ENCODE results near the gene CD14. TPM values are rescaled to one million over a fixed set of nuclear protein-coding genes. Genes with fewer than 3 reads are reported as not detected.
"Not testable (repeated sequence)": the region's sequence is repeated elsewhere in the genome, so short reads cannot be mapped to it uniquely, and the experiment has no call there.

Gene CD14
- total RNA-seq, 4 donors from 2014 or later: 7.6 to 58.1 (median 30.9) TPM

DNA sequence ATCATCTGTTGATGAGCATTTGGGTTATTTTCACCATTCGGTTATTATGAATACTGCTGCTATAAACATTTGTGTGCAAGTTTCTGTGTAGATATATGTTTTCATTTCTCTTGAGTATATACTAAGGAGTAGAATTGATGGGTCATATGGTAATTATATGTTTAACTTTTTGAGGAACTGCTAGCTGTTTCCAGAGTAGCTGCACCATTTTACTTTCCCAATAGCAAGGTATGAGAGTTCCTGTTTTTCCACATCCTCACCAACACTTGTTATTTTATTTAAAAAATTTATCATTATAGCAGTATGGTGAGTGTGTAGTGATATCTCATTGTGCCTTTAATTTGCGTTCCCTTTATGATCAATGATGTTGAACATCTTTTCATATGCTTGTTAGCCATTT, 29.2 kb downstream of the CD14 start:
- Histone ChIP-seq H3K27me3 (no peaks in the 10 kb centered on the region), H3K9me3 (no peaks in the 10 kb centered on the region), H3K27ac (peak overlapping the region in 1 of 4 donors; percentile 7), H3K4me1 (peaks cover 0 to 3% (median 0%) of the 10 kb centered on the region in 3 donors), H3K4me3 (no peak overlapping the region), H3K36me3 (no peaks in the 10 kb centered on the region)
- no peak for DNase-seq
- 80 to 89% methylated on average over 2 of the region's 2 CpGs for WGBS, 2 donors
- intact Hi-C loops (cut with DNase I): no loop called here
- TF ChIP-seq POLR2A (IDR thresholded peaks at IDR 0.05): no peak
- TF ChIP-seq, protein P1, sequence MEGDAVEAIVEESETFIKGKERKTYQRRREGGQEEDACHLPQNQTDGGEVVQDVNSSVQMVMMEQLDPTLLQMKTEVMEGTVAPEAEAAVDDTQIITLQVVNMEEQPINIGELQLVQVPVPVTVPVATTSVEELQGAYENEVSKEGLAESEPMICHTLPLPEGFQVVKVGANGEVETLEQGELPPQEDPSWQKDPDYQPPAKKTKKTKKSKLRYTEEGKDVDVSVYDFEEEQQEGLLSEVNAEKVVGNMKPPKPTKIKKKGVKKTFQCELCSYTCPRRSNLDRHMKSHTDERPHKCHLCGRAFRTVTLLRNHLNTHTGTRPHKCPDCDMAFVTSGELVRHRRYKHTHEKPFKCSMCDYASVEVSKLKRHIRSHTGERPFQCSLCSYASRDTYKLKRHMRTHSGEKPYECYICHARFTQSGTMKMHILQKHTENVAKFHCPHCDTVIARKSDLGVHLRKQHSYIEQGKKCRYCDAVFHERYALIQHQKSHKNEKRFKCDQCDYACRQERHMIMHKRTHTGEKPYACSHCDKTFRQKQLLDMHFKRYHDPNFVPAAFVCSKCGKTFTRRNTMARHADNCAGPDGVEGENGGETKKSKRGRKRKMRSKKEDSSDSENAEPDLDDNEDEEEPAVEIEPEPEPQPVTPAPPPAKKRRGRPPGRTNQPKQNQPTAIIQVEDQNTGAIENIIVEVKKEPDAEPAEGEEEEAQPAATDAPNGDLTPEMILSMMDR (IDR thresholded peaks at IDR 0.05): no peak

DNA sequence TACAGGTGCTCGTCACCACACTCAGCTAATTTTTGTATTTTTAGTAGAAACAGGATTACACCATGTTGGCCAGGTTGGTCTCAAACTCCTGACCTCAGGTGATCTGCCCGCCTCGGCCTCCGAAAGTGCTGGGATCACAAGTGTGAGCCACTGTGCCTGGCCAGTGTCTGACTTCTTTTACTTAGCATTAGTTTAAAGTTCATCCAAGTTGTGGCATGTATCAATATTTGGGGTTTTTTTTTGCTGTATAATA, 29.6 kb downstream of the CD14 start:
- 89 to 93% methylated on average over 4 of the region's 4 CpGs for WGBS, 2 donors
- peak overlapping the region in 1 of 4 donors; percentile 7 for H3K27ac ChIP-seq

DNA sequence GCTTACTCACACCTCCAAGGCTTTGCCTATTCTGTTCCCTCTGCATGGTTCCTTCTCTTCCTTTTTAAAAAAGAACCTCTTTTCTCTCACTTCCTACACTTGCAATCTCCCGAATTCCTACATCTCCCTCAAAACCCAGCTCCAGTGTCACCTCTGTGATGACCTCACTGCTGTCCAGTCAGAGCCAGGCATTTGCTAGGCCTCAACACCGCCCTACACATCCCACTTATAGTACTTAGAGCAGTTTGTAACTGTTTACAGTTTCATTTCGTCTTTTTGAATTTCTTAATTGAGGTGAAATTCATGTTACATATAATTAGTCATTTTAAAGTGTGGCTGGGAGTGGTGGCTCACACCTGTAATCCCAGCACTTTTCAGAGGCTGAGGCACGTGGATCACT, 30.8 kb downstream of the CD14 start:
- Histone ChIP-seq H3K4me1 (no peaks in the 10 kb centered on the region), H3K9me3 (no peaks in the 10 kb centered on the region), H3K27ac (peak overlapping the region; percentile 7 to 58 (median 35)), H3K36me3 (no peaks in the 10 kb centered on the region), H3K4me3 (no peak overlapping the region), H3K27me3 (no peaks in the 10 kb centered on the region)
- intact Hi-C loops (cut with DNase I): no loop called here
- WGBS, 2 donors: 69 to 70% methylated on average over 4 of the region's 4 CpGs
- no peak for DNase-seq
- no peak for TF ChIP-seq POLR2A (IDR thresholded peaks at IDR 0.05)
- TF ChIP-seq, protein P1 (IDR thresholded peaks at IDR 0.05): no peak

More for the DNA sequence above, 29.6 kb downstream of the CD14 start:
- H3K9me3 ChIP-seq; H3K36me3 ChIP-seq; H3K4me1 ChIP-seq; DNase-seq; H3K27me3 ChIP-seq; H3K4me3 ChIP-seq; intact Hi-C loops (cut with DNase I): not testable (repeated sequence)

DNA sequence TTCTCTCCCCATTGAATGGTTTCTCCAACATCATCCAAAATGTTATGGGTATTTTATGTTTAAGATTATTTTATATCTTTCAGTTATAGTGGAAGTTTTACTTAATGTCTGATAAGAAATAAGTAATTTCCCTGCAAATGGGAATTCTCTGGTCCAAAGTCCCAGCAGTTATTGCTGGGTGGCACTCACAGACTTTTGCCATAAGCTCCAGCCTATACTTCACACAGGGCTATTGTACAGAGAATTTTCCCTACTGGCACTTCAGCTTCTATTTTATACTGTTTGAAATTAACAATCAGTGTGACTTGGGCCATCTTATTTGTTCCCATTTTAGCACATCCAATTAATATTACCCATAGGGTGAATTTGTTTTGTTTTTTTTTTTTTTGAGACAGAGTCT, 32.9 kb downstream of the CD14 start:
- intact Hi-C loops (cut with DNase I): no loop called here

DNA sequence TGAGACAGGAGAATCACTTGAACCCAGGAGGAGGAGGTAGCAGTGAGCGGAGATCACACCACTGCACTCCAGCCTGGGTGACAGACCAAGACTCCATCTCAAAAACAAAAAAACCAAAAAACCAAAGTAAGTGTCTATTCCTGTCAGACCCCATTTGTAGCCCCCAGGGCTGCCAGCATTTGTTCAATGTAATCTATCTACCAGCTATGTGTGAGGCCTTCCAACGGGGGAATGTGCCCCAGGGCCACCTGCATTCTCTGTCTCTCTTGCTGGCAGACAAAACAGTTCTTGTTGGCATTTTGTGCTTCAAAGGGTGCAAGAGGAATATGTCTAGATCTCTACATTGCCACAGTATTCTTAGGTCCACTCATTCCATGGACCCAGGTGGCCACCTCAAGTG, 34.1 kb downstream of the CD14 start:
- Histone ChIP-seq H3K27me3 (no peaks in the 10 kb centered on the region), H3K9me3 (no peaks in the 10 kb centered on the region), H3K27ac (no peak overlapping the region), H3K36me3 (no peaks in the 10 kb centered on the region), H3K4me3 (no peak overlapping the region), H3K4me1 (peaks cover 0 to 14% (median 6%) of the 10 kb centered on the region in 3 donors)
- no peak for TF ChIP-seq POLR2A (IDR thresholded peaks at IDR 0.05)
- TF ChIP-seq, protein P1 (IDR thresholded peaks at IDR 0.05): no peak
- WGBS, 2 donors: 60% methylated on average over 2 of the region's 2 CpGs
- intact Hi-C loops (cut with DNase I): no loop called here
- no peak for DNase-seq

More for the DNA sequence above, 32.9 kb downstream of the CD14 start:
- Histone ChIP-seq H3K27me3 (no peaks in the 10 kb centered on the region), H3K36me3 (no peaks in the 10 kb centered on the region), H3K4me1 (peaks cover 0 to 14% (median 6%) of the 10 kb centered on the region in 3 donors), H3K27ac (no peak overlapping the region), H3K9me3 (no peaks in the 10 kb centered on the region), H3K4me3 (no peak overlapping the region)
- TF ChIP-seq, protein P1 (IDR thresholded peaks at IDR 0.05): no peak
- no peak for TF ChIP-seq POLR2A (IDR thresholded peaks at IDR 0.05)
- DNase-seq: no peak

DNA sequence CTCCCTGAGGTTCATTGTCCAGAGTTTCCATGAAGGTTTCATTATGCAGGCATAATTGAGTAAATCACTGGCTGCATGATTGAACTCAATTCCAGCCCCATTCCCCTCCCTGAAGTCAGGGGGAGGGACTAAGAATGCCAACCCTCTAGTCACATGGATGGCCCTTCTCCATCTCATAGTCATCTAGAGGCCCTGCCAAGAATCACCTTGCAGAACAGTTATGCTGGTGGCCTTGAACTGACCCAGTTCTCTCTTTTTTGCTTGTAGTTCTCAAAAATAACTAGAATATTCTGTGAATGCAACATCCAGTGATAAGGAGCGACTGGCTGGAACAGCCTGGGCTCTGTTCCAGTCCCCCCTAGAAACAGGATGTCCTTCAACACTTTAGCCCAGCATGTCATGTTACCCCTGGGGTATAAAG, 36.6 kb downstream of the CD14 start:
- TF ChIP-seq POLR2A (IDR thresholded peaks at IDR 0.05): no peak
- TF ChIP-seq, protein P1 (IDR thresholded peaks at IDR 0.05): no peak
- H3K9me3 ChIP-seq: no peaks in the 10 kb centered on the region
- H3K36me3 ChIP-seq: no peaks in the 10 kb centered on the region
- DNase-seq: no peak
- WGBS, 2 donors: 57% methylated on average over 1 of the region's 1 CpG; no CpG with 5 or more reads in 1 of the 2 donors
- H3K4me3 ChIP-seq: no peak overlapping the region
- intact Hi-C loops (cut with DNase I): no loop called here
- H3K27ac ChIP-seq: peak overlapping the region in 2 of 4 donors; percentile 36 to 65
- H3K27me3 ChIP-seq: no peaks in the 10 kb centered on the region
- H3K4me1 ChIP-seq: peaks cover 0 to 24% (median 6%) of the 10 kb centered on the region in 3 donors

Data from esophagus squamous epithelium (tissue), 5 donors.